ENCODE data around the gene CPN2. TPM values are rescaled to one million over a fixed set of nuclear protein-coding genes. Genes with fewer than 3 reads are reported as not detected.

CPN2 gene
- total RNA-seq, 4 donors from 2014 or later: not detected

DNA sequence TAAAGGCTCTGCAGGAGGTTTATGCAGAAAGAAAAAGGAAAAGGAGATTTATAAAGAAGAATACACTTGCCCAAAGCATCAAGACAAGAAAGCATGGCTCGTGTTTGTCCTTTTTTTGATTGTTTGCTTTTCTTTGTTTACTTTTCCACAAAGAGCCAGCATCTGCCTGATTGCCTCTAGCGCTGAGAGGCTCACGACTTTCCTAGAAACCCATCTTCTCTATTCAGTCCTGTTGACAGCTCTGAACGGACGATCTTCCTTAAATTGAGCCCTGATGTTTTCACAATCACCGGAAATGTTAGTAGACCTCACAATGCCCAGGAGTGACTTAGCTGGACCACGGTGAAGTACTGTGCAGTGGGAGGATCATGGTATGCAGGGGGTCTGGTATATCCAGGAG is 35.5 kb upstream of the CPN2 start:
- Histone ChIP-seq H3K9me3 (peaks cover 0 to 2% (median 0%) of the 10 kb centered on the region in 4 donors), H3K27me3 (no peaks in the 10 kb centered on the region), H3K27ac (no peak overlapping the region), H3K4me1 (no peaks in the 10 kb centered on the region), H3K4me3 (no peak overlapping the region), H3K36me3 (no peaks in the 10 kb centered on the region)
- TF ChIP-seq, protein P1, sequence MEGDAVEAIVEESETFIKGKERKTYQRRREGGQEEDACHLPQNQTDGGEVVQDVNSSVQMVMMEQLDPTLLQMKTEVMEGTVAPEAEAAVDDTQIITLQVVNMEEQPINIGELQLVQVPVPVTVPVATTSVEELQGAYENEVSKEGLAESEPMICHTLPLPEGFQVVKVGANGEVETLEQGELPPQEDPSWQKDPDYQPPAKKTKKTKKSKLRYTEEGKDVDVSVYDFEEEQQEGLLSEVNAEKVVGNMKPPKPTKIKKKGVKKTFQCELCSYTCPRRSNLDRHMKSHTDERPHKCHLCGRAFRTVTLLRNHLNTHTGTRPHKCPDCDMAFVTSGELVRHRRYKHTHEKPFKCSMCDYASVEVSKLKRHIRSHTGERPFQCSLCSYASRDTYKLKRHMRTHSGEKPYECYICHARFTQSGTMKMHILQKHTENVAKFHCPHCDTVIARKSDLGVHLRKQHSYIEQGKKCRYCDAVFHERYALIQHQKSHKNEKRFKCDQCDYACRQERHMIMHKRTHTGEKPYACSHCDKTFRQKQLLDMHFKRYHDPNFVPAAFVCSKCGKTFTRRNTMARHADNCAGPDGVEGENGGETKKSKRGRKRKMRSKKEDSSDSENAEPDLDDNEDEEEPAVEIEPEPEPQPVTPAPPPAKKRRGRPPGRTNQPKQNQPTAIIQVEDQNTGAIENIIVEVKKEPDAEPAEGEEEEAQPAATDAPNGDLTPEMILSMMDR (IDR thresholded peaks at IDR 0.05): no peak
- no peak for TF ChIP-seq POLR2A (IDR thresholded peaks at IDR 0.05)
- peak in 1 of 3 donors; percentile 14 for DNase-seq

DNA sequence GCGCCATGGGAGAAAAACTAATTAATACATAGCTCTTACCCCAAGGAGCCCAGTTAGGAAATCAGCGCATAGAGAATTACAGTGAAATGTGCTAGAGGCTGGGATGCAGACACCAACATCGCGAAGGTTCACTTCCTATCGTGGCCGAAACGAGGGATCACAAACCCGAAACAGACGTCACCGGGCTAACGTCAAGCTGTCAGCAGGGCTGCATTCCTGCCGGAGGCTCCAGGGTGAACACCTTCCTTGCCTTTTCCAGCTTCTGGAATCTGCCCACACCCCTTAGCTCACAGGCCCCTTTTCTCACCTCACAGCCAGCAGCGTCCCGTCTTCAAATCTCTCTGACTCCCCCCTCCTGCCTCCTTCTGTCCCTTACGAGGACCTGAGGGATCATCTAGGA is 34.9 kb upstream of the CPN2 start:
- TF ChIP-seq, protein P1 (IDR thresholded peaks at IDR 0.05): no peak
- TF ChIP-seq POLR2A (IDR thresholded peaks at IDR 0.05): no peak
- no peaks in the 10 kb centered on the region for H3K4me1 ChIP-seq
- no peaks in the 10 kb centered on the region for H3K36me3 ChIP-seq
- no peak overlapping the region for H3K27ac ChIP-seq
- no peaks in the 10 kb centered on the region for H3K27me3 ChIP-seq
- peaks cover 0 to 2% (median 0%) of the 10 kb centered on the region in 4 donors for H3K9me3 ChIP-seq
- peak in 1 of 3 donors; percentile 14 for DNase-seq
- H3K4me3 ChIP-seq: no peak overlapping the region

DNA sequence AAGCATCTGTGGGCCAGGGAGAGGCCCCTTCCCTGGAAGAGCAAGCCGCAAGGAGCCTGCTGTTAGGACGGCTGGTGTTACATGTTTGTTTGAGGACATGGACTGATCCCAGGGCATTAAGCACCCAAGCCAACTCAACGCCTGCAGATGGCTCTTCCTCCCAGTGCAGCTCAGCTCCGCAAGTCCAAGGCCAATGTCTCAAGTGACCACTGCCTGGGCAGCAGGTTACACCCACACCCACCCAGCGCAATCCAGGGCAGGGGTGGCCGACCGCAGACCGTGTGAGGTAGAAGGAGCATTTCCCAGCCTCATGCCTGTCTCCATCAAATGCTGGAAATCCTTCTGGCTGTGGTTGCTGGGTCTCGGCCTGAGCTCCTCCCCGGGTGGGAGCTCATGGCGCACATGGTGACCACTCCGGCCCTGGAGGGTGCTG is 33.5 kb upstream of the CPN2 start:
- DNase-seq: peak in 2 of 3 donors; percentile 21 to 34
- no peak overlapping the region for H3K27ac ChIP-seq
- TF ChIP-seq POLR2A (IDR thresholded peaks at IDR 0.05): no peak
- TF ChIP-seq, protein P1 (IDR thresholded peaks at IDR 0.05): no peak
- H3K4me3 ChIP-seq: no peak overlapping the region
- no peaks in the 10 kb centered on the region for H3K27me3 ChIP-seq
- no peaks in the 10 kb centered on the region for H3K4me1 ChIP-seq
- H3K9me3 ChIP-seq: no peaks in the 10 kb centered on the region
- no peaks in the 10 kb centered on the region for H3K36me3 ChIP-seq

DNA sequence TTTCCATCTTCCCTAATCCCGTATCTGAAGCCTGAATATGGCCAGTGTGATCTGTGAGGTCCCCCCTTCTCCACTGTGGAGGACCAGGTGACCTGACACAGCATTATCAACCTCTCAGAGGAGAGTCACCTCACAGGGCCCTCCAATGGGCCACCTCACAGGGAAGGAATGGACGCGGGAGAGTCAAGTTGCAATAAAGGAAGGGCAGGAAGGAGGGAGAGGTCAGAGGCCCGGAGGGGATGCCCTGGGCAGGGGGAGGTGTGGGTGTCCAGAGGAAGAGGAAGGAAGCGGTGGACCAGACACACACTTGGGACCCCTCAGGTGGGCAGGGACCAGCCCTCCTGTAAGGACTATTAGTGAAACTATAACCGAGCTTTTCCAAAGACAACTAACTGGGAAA is 33.0 kb upstream of the CPN2 start:
- peak in 2 of 3 donors; percentile 23 to 39 for DNase-seq
- H3K36me3 ChIP-seq: no peaks in the 10 kb centered on the region
- H3K4me1 ChIP-seq: no peaks in the 10 kb centered on the region
- no peaks in the 10 kb centered on the region for H3K9me3 ChIP-seq
- H3K27me3 ChIP-seq: no peaks in the 10 kb centered on the region
- TF ChIP-seq, protein P1 (IDR thresholded peaks at IDR 0.05): no peak
- no peak for TF ChIP-seq POLR2A (IDR thresholded peaks at IDR 0.05)
- H3K27ac ChIP-seq: no peak overlapping the region
- no peak overlapping the region for H3K4me3 ChIP-seq

DNA sequence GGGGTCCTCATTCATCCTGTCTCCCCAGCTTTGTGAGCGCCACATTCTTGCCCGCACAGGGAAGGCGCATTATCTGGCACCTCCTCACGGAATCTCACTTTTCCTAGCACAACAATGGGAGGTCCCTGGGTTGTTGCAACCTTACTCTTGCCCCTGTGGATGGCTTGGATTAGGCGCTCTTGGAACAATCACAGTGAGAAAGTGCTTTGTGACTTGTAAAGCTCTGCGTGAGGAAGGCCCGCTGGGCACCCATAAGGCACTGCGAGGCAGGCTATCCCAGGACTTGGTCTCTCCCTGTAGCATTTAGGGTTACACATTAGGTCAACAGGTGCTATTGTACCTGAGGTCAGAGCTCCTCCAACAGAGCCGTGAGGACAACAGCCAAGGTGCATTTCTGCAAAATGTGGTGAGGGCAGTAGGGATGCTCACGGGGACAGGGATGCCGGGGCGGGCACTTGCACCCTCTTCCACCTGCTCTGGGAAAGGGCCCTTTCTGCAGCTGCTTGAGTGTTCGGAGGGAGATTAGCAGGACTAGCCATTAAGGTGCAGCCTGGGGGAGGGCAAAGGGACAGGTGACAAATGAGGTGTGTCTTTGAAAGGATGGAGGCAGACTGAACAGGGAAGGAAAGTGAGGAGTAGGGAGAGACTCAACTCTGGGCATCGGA is 32.3 kb upstream of the CPN2 start:
- H3K36me3 ChIP-seq: no peaks in the 10 kb centered on the region
- no peak overlapping the region for H3K4me3 ChIP-seq
- DNase-seq: peak in 2 of 3 donors; percentile 22 to 24
- H3K9me3 ChIP-seq: no peaks in the 10 kb centered on the region
- H3K27ac ChIP-seq: no peak overlapping the region
- TF ChIP-seq, protein P1 (IDR thresholded peaks at IDR 0.05): no peak
- TF ChIP-seq POLR2A (IDR thresholded peaks at IDR 0.05): no peak
- no peaks in the 10 kb centered on the region for H3K4me1 ChIP-seq
- no peaks in the 10 kb centered on the region for H3K27me3 ChIP-seq
